Activated B cell treated with CpG ODN at 0.5 μM for 24 hours (primary cell): ENCODE measurements around the gene DRG2. TPM values are rescaled to one million over a fixed set of nuclear protein-coding genes. Genes with fewer than 3 reads are reported as not detected.
A peak's percentile ranks its signal among the peaks of the same experiment; 100 is the strongest.

ENCODE experiments used
- ATAC-seq: fragments of 200-7000 bp; cut with Tn5 transposase; one replicate; pipeline ENCODE4 v1.10.0; 2021; ENCODE audit warnings: low read depth, mild to moderate bottlenecking, moderate library complexity
- CTCF ChIA-PET: fragments of 350-600 bp; sonication (Branson Sonifier 250); formaldehyde crosslinking; loops from one replicate; lab custom pipeline; 2021; ENCODE audit warnings: antibody characterized with exemption; lab: Charles Lee
- POLR2A ChIA-PET: fragments of 350-600 bp; sonication (Branson Sonifier 250); formaldehyde crosslinking; loops from one replicate; lab custom pipeline; 2021; ENCODE audit warnings: antibody characterized with exemption; lab: Charles Lee
- DNase-seq: peaks from one replicate; pipeline ENCODE4 v3.0.0; 2022
- H3K27ac Mint-ChIP-seq: one replicate; pipeline ENCODE4 v1.8.0; 2020; ENCODE audit warnings: mixed read lengths
- H3K27me3 Mint-ChIP-seq: one replicate; pipeline ENCODE4 v1.8.0; 2021; ENCODE audit warnings: mixed read lengths
- H3K36me3 Mint-ChIP-seq: one replicate; pipeline ENCODE4 v1.8.0; 2021; ENCODE audit warnings: low read depth, mixed read lengths
- H3K4me1 Mint-ChIP-seq: one replicate; pipeline ENCODE4 v1.8.0; 2021; ENCODE audit warnings: mixed read lengths
- H3K4me3 Mint-ChIP-seq: one replicate; pipeline ENCODE4 v1.8.0; 2020; ENCODE audit warnings: mild to moderate bottlenecking, mixed read lengths
- H3K9me3 Mint-ChIP-seq: one replicate; pipeline ENCODE4 v1.8.0; 2020; ENCODE audit warnings: mixed read lengths
- intact Hi-C: fragments of 100-400 bp; cut with micrococcal nuclease; formaldehyde crosslinking; loops from one replicate; pipeline ENCODE4 v1.15.1; 2024
- total RNA-seq: library from RNA; stranded (reverse); gene quantifications from 2 replicates; pipeline ENCODE4 v1.2.3, GENCODE V29; 2022
- TF ChIP-seq, protein P1 (sequence below): fragments of 200-600 bp; IDR thresholded peaks from one replicate; pipeline ENCODE4 v1.8.0; 2022; ENCODE audit warnings: antibody characterized with exemption, mild to moderate bottlenecking

The DRG2 gene
- total RNA-seq, 1 donor from 2014 or later: 67.1 TPM

DNA sequence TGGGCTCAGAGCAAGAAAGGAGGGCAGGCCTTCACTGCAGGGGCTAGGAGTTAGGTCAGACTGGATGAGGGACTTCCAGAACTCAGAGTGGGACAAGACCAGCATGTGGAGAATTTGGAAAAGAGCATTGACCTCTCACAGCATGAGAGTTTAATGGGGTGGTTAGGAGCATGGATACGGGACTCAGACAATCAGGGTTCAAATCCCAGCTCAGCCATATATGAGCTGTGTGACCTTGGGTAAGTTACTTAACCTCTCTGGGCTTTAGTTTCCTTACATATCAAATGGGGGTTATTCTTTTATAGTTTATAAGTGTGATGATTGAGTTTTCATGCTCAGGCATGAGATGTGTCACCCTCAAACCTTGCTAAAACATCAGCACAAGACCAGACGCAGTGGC, 58.5 kb downstream of the DRG2 start:
- TF ChIP-seq, protein P1, sequence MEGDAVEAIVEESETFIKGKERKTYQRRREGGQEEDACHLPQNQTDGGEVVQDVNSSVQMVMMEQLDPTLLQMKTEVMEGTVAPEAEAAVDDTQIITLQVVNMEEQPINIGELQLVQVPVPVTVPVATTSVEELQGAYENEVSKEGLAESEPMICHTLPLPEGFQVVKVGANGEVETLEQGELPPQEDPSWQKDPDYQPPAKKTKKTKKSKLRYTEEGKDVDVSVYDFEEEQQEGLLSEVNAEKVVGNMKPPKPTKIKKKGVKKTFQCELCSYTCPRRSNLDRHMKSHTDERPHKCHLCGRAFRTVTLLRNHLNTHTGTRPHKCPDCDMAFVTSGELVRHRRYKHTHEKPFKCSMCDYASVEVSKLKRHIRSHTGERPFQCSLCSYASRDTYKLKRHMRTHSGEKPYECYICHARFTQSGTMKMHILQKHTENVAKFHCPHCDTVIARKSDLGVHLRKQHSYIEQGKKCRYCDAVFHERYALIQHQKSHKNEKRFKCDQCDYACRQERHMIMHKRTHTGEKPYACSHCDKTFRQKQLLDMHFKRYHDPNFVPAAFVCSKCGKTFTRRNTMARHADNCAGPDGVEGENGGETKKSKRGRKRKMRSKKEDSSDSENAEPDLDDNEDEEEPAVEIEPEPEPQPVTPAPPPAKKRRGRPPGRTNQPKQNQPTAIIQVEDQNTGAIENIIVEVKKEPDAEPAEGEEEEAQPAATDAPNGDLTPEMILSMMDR: no peak
- no peak overlapping the region for H3K4me3 Mint-ChIP-seq
- DNase-seq (no peak), ATAC-seq (no peak)
- ChIA-PET CTCF (no interaction called here), POLR2A (interaction anchor here (0.7 kb wide), 1 partner anchor 37 kb away, joined by 3 read pairs; the partner anchor contains the start of gene ALKBH5)
- peaks cover 2% of the 10 kb centered on the region for H3K4me1 Mint-ChIP-seq
- H3K36me3 Mint-ChIP-seq: no peaks in the 10 kb centered on the region
- H3K9me3 Mint-ChIP-seq: no peaks in the 10 kb centered on the region
- intact Hi-C loops: no loop called here
- no peak overlapping the region for H3K27ac Mint-ChIP-seq
- H3K27me3 Mint-ChIP-seq: peaks cover 2% of the 10 kb centered on the region

DNA sequence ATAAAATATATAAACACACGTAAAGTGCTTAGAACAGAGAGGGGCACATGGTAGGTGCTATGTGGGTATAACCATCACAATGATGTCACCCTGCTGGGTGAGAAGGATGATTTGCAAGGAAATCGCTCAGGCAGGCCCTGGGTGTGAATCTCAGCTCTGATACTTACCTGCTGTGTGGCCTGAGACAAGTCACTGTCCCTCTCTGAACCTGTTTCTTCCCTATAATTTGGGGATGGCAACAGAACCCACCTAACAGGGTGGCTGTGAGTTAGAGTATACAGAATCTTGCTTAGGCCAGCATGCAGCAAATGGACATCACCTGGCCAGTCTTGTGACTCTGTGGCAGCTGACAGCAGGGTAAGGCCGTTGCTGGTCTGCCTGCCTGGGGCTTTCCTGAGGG, 59.2 kb downstream of the DRG2 start:
- CTCF ChIA-PET: no interaction called here

DNA sequence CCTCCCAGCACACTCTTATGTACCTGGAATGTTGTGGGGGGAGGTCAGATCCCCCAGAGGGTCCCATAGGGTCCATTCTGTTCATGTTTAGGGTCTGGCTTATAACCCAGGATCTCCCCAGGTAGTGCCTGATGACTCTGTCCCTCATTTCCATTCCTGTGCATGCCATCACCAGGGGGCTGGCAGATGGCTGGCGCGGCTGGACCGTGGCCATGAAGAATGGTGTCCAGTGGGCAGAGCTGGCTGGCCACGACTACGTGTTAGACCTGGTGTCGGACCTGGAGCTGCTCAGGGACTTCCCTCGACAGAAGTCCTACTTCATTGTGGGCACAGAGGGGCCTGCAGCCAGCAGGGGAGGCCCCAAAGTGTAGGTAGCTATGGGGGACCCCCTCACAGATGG, 60.8 kb downstream of the DRG2 start:
- Mint-ChIP-seq H3K27ac (no peak overlapping the region), H3K4me3 (no peak overlapping the region), H3K9me3 (no peaks in the 10 kb centered on the region), H3K4me1 (peaks cover 8% of the 10 kb centered on the region), H3K27me3 (no peaks in the 10 kb centered on the region), H3K36me3 (no peaks in the 10 kb centered on the region)
- DNase-seq: no peak
- POLR2A ChIA-PET: interaction anchor here (0.6 kb wide), 1 partner anchor 36 kb away, joined by 4 read pairs; no protein-coding TSS in a partner anchor
- no peak for ATAC-seq
- intact Hi-C loops: no loop called here
- TF ChIP-seq, protein P1: no peak
- CTCF ChIA-PET: no interaction called here

More for the DNA sequence above, 59.2 kb downstream of the DRG2 start:
- ATAC-seq: no peak
- no peak for DNase-seq
- Mint-ChIP-seq H3K27me3 (no peaks in the 10 kb centered on the region), H3K4me3 (no peak overlapping the region), H3K4me1 (no peaks in the 10 kb centered on the region), H3K36me3 (no peaks in the 10 kb centered on the region), H3K27ac (no peak overlapping the region), H3K9me3 (no peaks in the 10 kb centered on the region)
- intact Hi-C loops: no loop called here
- TF ChIP-seq, protein P1: no peak
- POLR2A ChIA-PET: no interaction called here

DNA sequence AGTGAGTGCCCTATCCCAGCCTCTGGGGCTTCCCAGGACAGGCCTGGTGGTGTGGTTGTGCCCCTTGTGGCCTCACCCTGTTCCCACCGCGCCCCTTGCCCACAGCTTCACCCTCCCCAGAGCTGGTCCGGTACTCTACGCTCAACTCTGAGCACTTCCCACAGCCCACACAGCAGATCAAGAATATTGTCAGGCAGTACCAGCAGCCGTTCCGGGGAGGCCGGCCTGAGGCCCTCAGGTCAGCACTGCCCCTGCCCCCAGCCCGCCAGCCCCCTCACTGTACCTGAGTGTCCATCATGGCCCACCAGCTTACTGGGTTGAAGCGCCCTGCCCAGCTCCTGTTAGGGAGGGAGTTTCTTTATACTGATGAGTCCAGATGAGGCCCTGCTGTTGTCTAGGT, 63.5 kb downstream of the DRG2 start:
- CTCF ChIA-PET: no interaction called here
- H3K27ac Mint-ChIP-seq: no peak overlapping the region

DNA sequence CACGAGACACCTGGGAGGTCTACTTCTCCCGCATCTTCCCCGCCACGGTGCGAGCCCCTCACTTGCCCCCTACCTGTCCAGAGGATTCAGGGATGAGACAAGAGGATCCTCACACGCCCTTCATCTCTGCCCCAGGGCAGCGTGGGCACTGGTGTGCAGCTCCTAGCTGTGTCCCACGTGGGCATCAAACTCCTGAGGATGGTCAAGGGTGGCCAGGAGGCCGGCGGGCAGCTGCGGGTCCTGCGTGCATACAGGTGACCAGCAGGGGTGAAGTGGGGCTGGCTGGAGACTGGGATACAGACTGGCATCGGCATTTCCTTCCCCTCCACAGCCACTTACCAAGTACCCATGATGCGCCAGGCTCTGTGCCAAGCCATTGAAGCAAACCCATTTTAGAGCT, 67.4 kb downstream of the DRG2 start:
- no peak for DNase-seq
- no peaks in the 10 kb centered on the region for H3K36me3 Mint-ChIP-seq
- ChIA-PET POLR2A (interaction anchor here (1.3 kb wide), 2 partner anchors 28 to 29 kb away, joined by 3 to 7 read pairs; partner anchors contain the start of gene ALKBH5), CTCF (no interaction called here)
- peaks cover 26% of the 10 kb centered on the region for H3K4me1 Mint-ChIP-seq
- peak overlapping the region; percentile 41 for H3K27ac Mint-ChIP-seq
- no peaks in the 10 kb centered on the region for H3K9me3 Mint-ChIP-seq
- TF ChIP-seq, protein P1: no peak
- no peaks in the 10 kb centered on the region for H3K27me3 Mint-ChIP-seq
- H3K4me3 Mint-ChIP-seq: no peak overlapping the region
- ATAC-seq: no peak
- intact Hi-C loops: loop anchor here (5.0 to 10.0 kb wide), 2 partner anchors 118 to 160 kb away; partner anchors contain the start of genes ATPAF2, GID4, SMCR8 and TOP3A

More for the DNA sequence above, 63.5 kb downstream of the DRG2 start:
- TF ChIP-seq, protein P1: no peak
- Mint-ChIP-seq H3K9me3 (no peaks in the 10 kb centered on the region), H3K27me3 (no peaks in the 10 kb centered on the region), H3K4me1 (peaks cover 15% of the 10 kb centered on the region), H3K4me3 (no peak overlapping the region), H3K36me3 (no peaks in the 10 kb centered on the region)
- DNase-seq: no peak
- no peak for ATAC-seq
- intact Hi-C loops: loop anchor here (10.0 kb wide), 1 partner anchor 164 kb away; the partner anchor contains the start of genes SMCR8 and TOP3A
- POLR2A ChIA-PET: interaction anchor here (0.5 to 2.0 kb wide), 2 partner anchors 32 to 40 kb away, joined by 4 to 7 read pairs; partner anchors contain the start of gene ALKBH5
